ENCODE measurements around the gene EPB42.

EPB42 gene

DNA sequence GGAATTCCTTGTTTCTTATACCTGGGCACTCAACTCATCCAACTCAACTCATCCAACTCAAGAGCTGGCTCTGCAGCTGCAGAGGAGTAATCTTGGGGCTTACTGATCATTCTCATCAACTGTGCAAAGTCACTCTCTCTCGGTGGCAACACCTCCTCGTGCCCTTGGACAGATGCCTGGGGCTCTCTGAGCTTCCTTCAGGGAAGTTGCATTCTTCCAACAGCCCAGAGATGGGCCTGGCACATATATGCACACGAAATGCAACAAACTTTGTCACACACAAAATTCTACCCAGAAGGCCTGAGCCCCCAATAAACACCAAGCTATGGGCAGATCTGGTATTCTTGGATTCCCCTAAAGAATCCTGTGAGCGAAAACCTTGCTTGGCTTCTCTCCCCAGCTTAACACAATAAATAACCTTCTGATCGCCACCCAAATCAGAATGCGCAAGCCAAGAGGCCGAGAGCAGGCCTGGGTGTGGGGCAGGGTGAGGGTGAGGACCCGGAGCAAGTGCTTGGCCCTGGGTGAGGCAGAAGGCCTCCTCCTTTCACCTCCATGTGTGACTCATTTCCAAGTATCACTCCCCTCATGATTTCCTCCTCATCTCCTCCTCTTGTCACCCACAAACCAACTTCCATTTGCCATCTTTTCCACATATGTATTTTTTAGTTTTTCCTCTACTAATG lies 30.5 kb upstream of the EPB42 start:
- in situ Hi-C loops (cut with MboI; ENCODE audit: low pct_unique_long_range_greater_than_20kb, low sequenced_read_pairs, unreplicated experiment) = no loop called here
- TF ChIP-seq, protein P1, sequence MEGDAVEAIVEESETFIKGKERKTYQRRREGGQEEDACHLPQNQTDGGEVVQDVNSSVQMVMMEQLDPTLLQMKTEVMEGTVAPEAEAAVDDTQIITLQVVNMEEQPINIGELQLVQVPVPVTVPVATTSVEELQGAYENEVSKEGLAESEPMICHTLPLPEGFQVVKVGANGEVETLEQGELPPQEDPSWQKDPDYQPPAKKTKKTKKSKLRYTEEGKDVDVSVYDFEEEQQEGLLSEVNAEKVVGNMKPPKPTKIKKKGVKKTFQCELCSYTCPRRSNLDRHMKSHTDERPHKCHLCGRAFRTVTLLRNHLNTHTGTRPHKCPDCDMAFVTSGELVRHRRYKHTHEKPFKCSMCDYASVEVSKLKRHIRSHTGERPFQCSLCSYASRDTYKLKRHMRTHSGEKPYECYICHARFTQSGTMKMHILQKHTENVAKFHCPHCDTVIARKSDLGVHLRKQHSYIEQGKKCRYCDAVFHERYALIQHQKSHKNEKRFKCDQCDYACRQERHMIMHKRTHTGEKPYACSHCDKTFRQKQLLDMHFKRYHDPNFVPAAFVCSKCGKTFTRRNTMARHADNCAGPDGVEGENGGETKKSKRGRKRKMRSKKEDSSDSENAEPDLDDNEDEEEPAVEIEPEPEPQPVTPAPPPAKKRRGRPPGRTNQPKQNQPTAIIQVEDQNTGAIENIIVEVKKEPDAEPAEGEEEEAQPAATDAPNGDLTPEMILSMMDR (IDR thresholded peaks at IDR 0.05; ENCODE audit: extremely low read depth, insufficient read depth, missing control alignments) = no peak
- DNase-seq (ENCODE audit: low spot score) = no peak

DNA sequence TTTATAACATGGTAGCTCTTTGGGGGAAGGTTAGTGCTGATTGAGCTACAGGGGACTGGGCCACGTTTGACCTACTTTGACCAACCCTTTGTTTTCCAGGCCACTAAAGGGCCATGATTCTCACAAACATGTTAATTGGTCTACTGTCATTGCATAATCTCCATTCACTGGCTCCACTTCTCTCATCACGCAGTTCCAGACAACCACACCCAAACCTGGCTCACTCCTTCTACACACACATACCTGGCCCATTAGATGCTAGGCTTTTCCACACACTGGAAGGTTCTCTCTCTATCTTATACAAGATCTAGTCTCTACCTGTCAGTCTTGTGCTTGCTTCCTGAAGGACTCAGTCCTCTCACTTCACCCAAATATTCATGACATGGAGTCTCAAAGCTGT lies 30.0 kb upstream of the EPB42 start:
- TF ChIP-seq, protein P1 (IDR thresholded peaks at IDR 0.05; ENCODE audit: extremely low read depth, insufficient read depth, missing control alignments) = no peak
- no peak for DNase-seq (ENCODE audit: low spot score)
- in situ Hi-C loops (cut with MboI; ENCODE audit: low pct_unique_long_range_greater_than_20kb, low sequenced_read_pairs, unreplicated experiment) = no loop called here

DNA sequence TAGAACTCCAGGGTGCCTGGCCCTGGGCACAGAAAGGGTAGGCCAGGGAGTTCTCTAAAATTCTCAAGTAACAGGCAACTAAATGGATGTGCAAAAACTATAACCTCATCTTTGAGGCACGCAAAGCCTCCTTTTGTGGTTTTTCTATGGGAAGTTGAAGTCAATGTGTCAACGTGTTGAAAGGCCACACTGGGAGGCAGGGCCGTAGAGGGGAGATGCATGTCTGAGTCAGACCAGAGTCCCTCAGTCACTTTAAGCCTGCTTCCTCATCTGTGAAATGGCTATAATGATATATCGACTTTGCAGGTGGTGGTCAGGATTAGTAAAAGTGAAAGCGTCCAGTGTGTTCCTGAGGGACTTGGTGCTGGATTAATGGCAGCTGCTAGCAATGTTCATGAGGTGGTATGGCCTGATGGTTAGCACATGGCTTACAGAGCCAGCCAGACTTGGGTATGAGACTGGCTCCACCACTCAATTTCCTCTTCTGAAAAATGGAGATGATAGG lies 28.9 kb upstream of the EPB42 start:
- in situ Hi-C loops (cut with MboI; ENCODE audit: low pct_unique_long_range_greater_than_20kb, low sequenced_read_pairs, unreplicated experiment) = no loop called here
- TF ChIP-seq, protein P1 (IDR thresholded peaks at IDR 0.05; ENCODE audit: extremely low read depth, insufficient read depth, missing control alignments) = no peak
- DNase-seq (ENCODE audit: low spot score) = peak; percentile 75

DNA sequence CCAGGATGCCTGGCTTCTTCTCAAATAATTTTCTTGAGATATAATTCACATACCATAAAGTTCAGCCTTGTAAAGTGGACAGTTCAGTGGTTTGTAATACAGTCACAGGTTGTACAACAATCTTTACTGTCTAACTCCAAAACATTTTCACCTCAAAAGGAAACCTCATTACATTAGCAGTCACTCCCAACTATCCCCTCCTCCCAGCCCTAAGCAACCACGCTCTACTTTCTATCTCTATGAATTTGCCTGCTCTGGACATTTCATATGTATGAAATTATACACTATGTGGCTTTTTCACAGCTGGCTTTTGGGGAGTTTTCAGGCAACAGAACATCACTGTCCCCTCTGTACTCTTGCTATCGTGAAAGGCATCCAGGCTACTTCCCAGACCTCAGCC lies 28.4 kb upstream of the EPB42 start:
- TF ChIP-seq, protein P1 (IDR thresholded peaks at IDR 0.05; ENCODE audit: extremely low read depth, insufficient read depth, missing control alignments) = no peak
- DNase-seq (ENCODE audit: low spot score) = no peak
- in situ Hi-C loops (cut with MboI; ENCODE audit: low pct_unique_long_range_greater_than_20kb, low sequenced_read_pairs, unreplicated experiment) = no loop called here

DNA sequence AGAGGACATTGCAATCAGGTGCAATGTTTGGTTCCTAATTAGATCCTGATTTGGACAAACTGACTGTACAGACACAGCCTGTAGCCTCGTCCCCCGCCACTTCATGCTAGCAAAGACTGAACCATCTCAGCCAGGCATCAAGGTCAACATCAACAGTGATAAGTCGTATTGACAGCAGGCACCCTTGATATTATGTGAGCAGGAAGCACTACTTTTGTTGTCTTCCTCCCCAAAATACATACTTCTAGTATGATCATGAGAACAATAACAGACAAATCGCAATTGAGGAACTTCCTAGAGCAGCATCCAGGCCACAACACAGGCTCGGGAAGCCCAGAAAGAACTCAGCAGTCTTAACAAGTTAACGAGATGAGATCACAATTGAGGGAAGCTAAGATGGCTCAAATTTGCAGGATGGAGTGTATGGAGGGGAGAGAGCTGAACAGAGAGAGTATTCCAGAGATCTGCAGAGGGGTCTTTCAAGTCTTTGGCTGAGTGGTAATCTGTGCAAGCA lies 25.5 kb upstream of the EPB42 start:
- no peak for DNase-seq (ENCODE audit: low spot score)
- in situ Hi-C loops (cut with MboI; ENCODE audit: low pct_unique_long_range_greater_than_20kb, low sequenced_read_pairs, unreplicated experiment) = no loop called here

DNA sequence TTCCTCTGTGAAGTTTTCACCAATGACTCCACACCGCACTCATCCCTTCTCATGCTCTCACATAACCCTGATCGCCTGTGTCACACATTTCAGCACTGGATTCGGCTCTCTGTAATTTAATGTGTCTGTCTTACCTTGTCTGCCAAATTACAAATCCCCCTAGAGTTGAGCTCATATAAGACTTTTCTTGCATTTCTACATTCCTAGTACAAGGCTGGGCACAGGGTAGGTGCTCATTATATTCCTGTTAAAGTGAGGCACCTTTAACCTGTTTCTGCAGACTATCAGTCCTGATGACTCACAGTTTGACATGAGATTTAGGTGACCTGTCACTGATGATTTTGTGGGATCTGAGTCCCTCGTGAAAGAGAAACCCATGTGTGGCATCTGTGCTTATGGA lies 23.3 kb upstream of the EPB42 start:
- in situ Hi-C loops (cut with MboI; ENCODE audit: low pct_unique_long_range_greater_than_20kb, low sequenced_read_pairs, unreplicated experiment) = no loop called here
- DNase-seq (ENCODE audit: low spot score) = no peak
- TF ChIP-seq, protein P1 (IDR thresholded peaks at IDR 0.05; ENCODE audit: extremely low read depth, insufficient read depth, missing control alignments) = no peak

More for the DNA sequence above, 25.5 kb upstream of the EPB42 start:
- TF ChIP-seq, protein P1 (IDR thresholded peaks at IDR 0.05; ENCODE audit: extremely low read depth, insufficient read depth, missing control alignments) = no peak

Measured in GM13977 (cell line).